SJSA1 (cell line): ENCODE results near the gene TXLNB. TPM values are rescaled to one million over a fixed set of nuclear protein-coding genes. Genes with fewer than 3 reads are reported as not detected.
"Not testable (repeated sequence)": the region's sequence is repeated elsewhere in the genome, so short reads cannot be mapped to it uniquely, and the experiment has no call there.

ENCODE experiments used
- DNase-seq, 2 experiments: peaks; one replicate each; pipeline ENCODE4 v3.0.0-alpha.2; 2015 to 2020; ENCODE audit warnings: low spot score in 2 of 2, low read depth in 1 of 2
- H3K27ac ChIP-seq: fragments of 250-450 bp; sonication (Bioruptor Pico); 2 replicates; pipeline ENCODE4 v1.5.1; 2020; ENCODE audit warnings: mild to moderate bottlenecking, moderate library complexity
- H3K27me3 ChIP-seq: fragments of 250-450 bp; sonication (Bioruptor Pico); replicated peaks from 2 replicates; pipeline ENCODE4 v1.5.1; 2020; ENCODE audit warnings: mild to moderate bottlenecking, moderate library complexity
- H3K36me3 ChIP-seq: fragments of 250-450 bp; sonication (Bioruptor Pico); 2 replicates; pipeline ENCODE4 v1.5.1; 2020; ENCODE audit warnings: mild to moderate bottlenecking
- H3K4me1 ChIP-seq: fragments of 250-450 bp; sonication (Bioruptor Pico); replicated peaks from 2 replicates; pipeline ENCODE4 v1.6.1; 2021; ENCODE audit warnings: mild to moderate bottlenecking
- H3K4me3 ChIP-seq: fragments of 250-450 bp; sonication (Bioruptor Pico); 2 replicates; pipeline ENCODE4 v1.5.1; 2020; ENCODE audit warnings: mild to moderate bottlenecking
- H3K9me3 ChIP-seq: fragments of 250-450 bp; sonication (Bioruptor Pico); replicated peaks from 2 replicates; pipeline ENCODE4 v1.5.1; 2020; ENCODE audit warnings: mild to moderate bottlenecking
- total RNA-seq: library from RNA; depleted of rRNA; stranded (reverse); fragments of >200 nt; shearing (Covaris generic); gene quantifications from 2 replicates; pipeline ENCODE4 v1.2.3, GENCODE V29; 2014

The TXLNB gene
- total RNA-seq, 1 experiment from 2014 or later: not detected

- DNase-seq: peak; percentile 50 to 54
- Histone ChIP-seq H3K27me3 (no peaks in the 10 kb centered on the region), H3K9me3 (no peaks in the 10 kb centered on the region; the same call in 1 of the 2 replicates), H3K36me3 (no peaks in the 10 kb centered on the region), H3K4me1 (peaks cover 16% of the 10 kb centered on the region), H3K4me3 (no peak overlapping the region), H3K27ac (peak overlapping the region; percentile 27)
Observed at GRCh38 chr6:139296927-139297326, 5.1 kb upstream of the TXLNB start.

DNA sequence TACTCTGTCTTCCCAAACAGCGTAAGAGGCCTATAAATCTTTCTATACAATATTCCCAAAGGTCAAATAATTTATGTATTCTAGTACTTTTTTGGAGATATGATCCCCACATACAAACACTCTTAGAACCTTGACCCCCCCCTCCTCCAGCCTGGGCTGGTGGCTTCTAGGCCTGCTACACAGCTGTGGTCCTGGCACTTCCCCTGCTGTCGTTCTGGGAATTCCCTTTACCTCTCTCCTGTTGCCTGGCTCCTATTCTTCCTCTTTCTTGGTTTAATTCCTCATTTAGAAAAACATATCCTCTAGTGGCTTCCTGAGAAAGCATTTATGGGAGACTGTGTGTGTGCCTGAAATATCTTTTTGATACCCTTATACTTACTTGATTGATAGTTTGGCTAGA, 4.1 kb upstream of the TXLNB start:
- H3K4me3 ChIP-seq: no peak overlapping the region
- DNase-seq: no peak
- no peak overlapping the region for H3K27ac ChIP-seq
- H3K36me3 ChIP-seq: no peaks in the 10 kb centered on the region
- no peaks in the 10 kb centered on the region for H3K27me3 ChIP-seq
- H3K4me1 ChIP-seq: peaks cover 27% of the 10 kb centered on the region
- no peaks in the 10 kb centered on the region; the same call in 1 of the 2 replicates for H3K9me3 ChIP-seq

- Histone ChIP-seq H3K4me3 (no peak overlapping the region), H3K36me3 (no peaks in the 10 kb centered on the region), H3K4me1 (peaks cover 30% of the 10 kb centered on the region), H3K27ac (no peak overlapping the region), H3K9me3 (no peaks in the 10 kb centered on the region; the same call in 1 of the 2 replicates), H3K27me3 (no peaks in the 10 kb centered on the region)
- no peak for DNase-seq
Observed at GRCh38 chr6:139294090-139294489, 2.3 kb upstream of the TXLNB start.

DNA sequence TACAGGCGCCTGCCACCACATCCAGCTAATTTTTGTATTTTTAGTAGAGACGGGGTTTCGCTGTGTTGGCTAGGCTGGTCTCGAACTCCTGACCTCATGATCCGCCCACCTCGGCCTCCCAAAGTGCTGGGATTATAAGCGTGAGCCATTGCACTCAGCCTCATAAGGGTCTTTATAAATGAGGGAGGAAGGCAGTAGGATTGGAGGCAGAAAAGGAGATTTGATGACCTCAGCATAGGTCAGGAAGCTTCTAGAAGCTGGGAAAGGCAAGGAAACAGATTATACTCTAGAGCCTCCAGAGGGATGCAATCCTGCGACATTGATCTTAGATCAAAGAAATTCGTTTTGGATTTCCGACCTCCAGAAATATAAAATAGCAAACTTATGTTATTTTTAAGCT, 1.4 kb upstream of the TXLNB start:
- H3K9me3 ChIP-seq, H3K36me3 ChIP-seq, H3K27ac ChIP-seq, H3K27me3 ChIP-seq, DNase-seq, H3K4me3 ChIP-seq: not testable (repeated sequence)
- peaks cover 30% of the 10 kb centered on the region for H3K4me1 ChIP-seq

- Histone ChIP-seq H3K4me3 (no peak overlapping the region), H3K36me3 (no peaks in the 10 kb centered on the region), H3K4me1 (peaks cover 22% of the 10 kb centered on the region), H3K27me3 (no peaks in the 10 kb centered on the region), H3K9me3 (no peaks in the 10 kb centered on the region), H3K27ac (no peak overlapping the region)
- no peak for DNase-seq
Observed at GRCh38 chr6:139290787-139291311, 949 bp downstream of the TXLNB start.

GRCh38 chr6:139289233-139289632, 2.6 kb downstream of the TXLNB start:
- DNase-seq: no peak
- Histone ChIP-seq H3K9me3 (no peaks in the 10 kb centered on the region), H3K27me3 (no peaks in the 10 kb centered on the region), H3K4me1 (peaks cover 22% of the 10 kb centered on the region), H3K36me3 (no peaks in the 10 kb centered on the region), H3K4me3 (no peak overlapping the region), H3K27ac (no peak overlapping the region)

DNA sequence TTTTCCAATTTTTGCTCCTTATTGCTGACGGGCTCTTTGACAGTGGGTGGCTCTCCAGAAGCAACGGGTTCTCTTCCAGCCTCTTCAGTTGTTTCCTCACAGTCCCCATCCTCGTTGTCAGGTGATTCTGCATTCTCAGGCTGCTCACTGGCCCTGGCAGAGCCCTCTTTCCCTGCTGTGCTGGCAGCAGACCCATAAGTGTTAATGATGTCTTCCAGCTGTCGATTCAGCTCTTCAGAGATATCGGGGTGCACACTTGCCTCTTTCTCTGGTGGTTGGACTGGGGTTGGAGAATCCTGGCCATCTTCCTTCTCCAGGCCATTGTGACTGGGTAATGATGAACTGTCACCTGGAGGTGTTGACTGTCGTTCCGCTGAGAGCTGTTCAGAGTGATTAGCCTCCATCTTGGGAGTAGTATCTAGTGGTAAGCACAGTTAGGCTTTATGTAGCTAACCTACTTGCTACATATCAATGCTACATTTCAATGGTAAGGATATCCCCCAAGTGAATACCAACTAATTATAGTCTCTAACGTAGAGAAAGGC, 3.2 kb downstream of the TXLNB start:
- no peak overlapping the region for H3K27ac ChIP-seq
- H3K36me3 ChIP-seq: no peaks in the 10 kb centered on the region
- H3K4me3 ChIP-seq: no peak overlapping the region
- H3K9me3 ChIP-seq: no peaks in the 10 kb centered on the region
- no peak for DNase-seq
- peaks cover 22% of the 10 kb centered on the region for H3K4me1 ChIP-seq
- H3K27me3 ChIP-seq: no peaks in the 10 kb centered on the region

- Histone ChIP-seq H3K9me3 (no peaks in the 10 kb centered on the region), H3K36me3 (no peaks in the 10 kb centered on the region), H3K27me3 (no peaks in the 10 kb centered on the region), H3K27ac (no peak overlapping the region), H3K4me3 (no peak overlapping the region), H3K4me1 (peaks cover 22% of the 10 kb centered on the region)
- no peak for DNase-seq
Observed at GRCh38 chr6:139287868-139288267, 3.9 kb downstream of the TXLNB start.

- not testable (repeated sequence) for DNase-seq, H3K27me3 ChIP-seq, H3K4me3 ChIP-seq
Observed at GRCh38 chr6:139286438-139286837, 5.4 kb downstream of the TXLNB start.

DNA sequence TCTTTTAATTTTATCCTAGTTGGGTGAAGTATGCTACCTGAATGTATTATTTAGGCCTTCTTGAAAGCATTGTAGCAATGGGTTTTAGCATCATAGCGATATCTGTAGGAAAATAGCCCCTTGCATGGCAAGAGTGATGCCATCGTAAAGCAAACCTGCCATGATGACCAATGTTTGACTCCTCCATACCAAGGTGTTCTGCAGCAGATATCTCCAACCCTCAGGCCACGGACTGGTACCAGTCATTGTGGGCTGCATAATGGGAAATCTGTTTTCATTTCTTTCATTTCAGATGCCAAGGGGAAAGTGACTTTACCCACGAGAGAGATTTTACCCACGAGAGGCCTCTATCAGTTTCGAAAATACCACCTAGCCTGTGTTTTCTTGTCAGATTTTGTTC, 6.2 kb downstream of the TXLNB start:
- no peak for DNase-seq
- Histone ChIP-seq H3K4me1 (peaks cover under 1% of the 10 kb centered on the region), H3K36me3 (no peaks in the 10 kb centered on the region), H3K27me3 (no peaks in the 10 kb centered on the region), H3K9me3 (no peaks in the 10 kb centered on the region), H3K27ac (no peak overlapping the region), H3K4me3 (no peak overlapping the region)

More at GRCh38 chr6:139286438-139286837, 5.4 kb downstream of the TXLNB start:
- not testable (repeated sequence) for H3K36me3 ChIP-seq, H3K4me1 ChIP-seq, H3K27ac ChIP-seq, H3K9me3 ChIP-seq

- no peak overlapping the region for H3K4me3 ChIP-seq
- no peaks in the 10 kb centered on the region for H3K36me3 ChIP-seq
- H3K9me3 ChIP-seq: no peaks in the 10 kb centered on the region
- DNase-seq: no peak
- H3K27ac ChIP-seq: no peak overlapping the region
- H3K27me3 ChIP-seq: no peaks in the 10 kb centered on the region
- no peaks in the 10 kb centered on the region for H3K4me1 ChIP-seq
Observed at GRCh38 chr6:139284789-139285188, 7.0 kb downstream of the TXLNB start.

DNA sequence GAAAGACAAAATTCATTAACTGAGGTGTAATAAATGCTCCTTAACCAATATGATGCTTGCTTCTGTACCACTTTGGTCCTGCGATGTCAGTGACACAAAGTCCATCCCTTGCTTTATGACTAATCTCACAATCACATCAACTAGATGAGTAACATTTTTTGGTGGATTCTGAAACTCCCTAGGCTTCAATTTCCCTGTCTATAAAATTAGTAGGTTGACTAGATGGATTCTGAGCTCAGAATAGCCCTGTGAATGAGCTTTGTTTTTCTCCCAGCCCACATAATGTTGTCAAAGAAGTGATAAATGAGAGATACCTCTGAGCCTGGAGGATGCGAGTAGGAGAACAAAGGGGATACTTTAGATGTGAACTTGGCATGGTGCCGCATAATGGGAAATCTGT, 9.1 kb downstream of the TXLNB start:
- Histone ChIP-seq H3K4me1 (no peaks in the 10 kb centered on the region), H3K4me3 (no peak overlapping the region), H3K9me3 (no peaks in the 10 kb centered on the region), H3K27me3 (no peaks in the 10 kb centered on the region), H3K27ac (no peak overlapping the region), H3K36me3 (no peaks in the 10 kb centered on the region)
- DNase-seq: no peak

DNA sequence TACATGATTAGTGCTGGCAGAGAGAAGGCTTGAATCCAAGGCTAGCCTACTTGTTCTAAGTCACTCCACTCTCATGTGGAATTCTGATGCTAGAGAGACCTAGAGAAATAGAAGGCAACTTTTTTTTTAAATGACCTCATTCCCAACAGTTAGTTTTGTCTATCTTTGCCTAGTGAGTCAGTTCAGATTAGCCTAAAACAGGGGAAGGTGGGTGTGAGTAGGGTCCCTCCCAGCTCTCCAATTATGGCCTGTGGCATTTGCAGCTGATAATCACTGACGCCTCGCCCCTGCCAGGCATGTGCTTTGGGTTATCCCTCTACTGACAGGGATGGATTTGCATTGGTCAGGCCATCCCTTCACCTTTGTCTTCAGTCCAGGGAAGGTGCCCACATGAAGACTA, 13.6 kb downstream of the TXLNB start:
- Histone ChIP-seq H3K27me3 (no peaks in the 10 kb centered on the region), H3K36me3 (no peaks in the 10 kb centered on the region), H3K27ac (no peak overlapping the region), H3K9me3 (no peaks in the 10 kb centered on the region), H3K4me1 (no peaks in the 10 kb centered on the region), H3K4me3 (no peak overlapping the region)
- no peak for DNase-seq

DNA sequence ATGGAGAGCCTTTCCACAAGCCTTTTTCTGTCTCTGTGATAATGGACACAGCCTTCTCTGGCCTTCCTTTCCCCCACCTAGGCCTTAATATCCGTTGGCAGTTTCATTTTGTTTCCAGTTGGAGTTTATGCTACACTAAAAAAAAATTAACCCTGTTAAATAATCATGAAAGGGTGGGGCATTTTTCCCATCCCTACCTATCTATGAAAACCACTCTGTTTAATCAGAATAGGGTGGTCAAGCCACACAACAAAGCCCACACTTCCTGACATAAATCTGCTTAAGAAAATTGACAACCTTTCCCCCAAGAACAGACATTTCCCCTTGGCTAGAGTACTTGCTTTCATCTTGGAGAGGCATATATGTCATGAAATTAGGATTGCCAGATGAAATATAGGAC, 14.2 kb downstream of the TXLNB start:
- no peak for DNase-seq
- Histone ChIP-seq H3K27me3 (no peaks in the 10 kb centered on the region), H3K36me3 (no peaks in the 10 kb centered on the region), H3K9me3 (no peaks in the 10 kb centered on the region), H3K27ac (no peak overlapping the region), H3K4me3 (no peak overlapping the region), H3K4me1 (no peaks in the 10 kb centered on the region)

DNA sequence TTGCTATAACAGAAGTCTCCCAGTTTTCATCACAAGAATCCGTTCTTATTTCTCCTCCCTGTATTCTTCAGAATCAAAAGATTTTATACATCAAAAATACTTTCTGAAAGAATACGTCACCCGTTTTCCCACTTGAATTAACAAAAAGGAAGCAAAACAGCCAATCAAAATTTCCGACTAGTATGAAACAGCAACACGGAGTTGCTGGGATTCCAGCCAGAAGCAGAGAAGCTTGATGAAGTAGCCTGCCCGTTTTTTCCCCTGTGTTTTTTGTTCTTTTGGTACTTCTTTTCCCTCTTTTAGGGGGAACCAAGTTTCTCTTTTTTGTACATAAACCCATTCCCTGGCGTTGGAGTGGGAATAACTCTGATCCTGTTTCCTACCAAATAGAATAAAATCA, 14.6 kb downstream of the TXLNB start:
- no peak overlapping the region for H3K27ac ChIP-seq
- no peak for DNase-seq

More for the DNA sequence above, 14.6 kb downstream of the TXLNB start:
- no peaks in the 10 kb centered on the region for H3K4me1 ChIP-seq
- no peaks in the 10 kb centered on the region for H3K36me3 ChIP-seq
- no peaks in the 10 kb centered on the region for H3K9me3 ChIP-seq
- H3K4me3 ChIP-seq: no peak overlapping the region
- no peaks in the 10 kb centered on the region for H3K27me3 ChIP-seq
